ENCODE measurements around the gene TFIP11.

DNA sequence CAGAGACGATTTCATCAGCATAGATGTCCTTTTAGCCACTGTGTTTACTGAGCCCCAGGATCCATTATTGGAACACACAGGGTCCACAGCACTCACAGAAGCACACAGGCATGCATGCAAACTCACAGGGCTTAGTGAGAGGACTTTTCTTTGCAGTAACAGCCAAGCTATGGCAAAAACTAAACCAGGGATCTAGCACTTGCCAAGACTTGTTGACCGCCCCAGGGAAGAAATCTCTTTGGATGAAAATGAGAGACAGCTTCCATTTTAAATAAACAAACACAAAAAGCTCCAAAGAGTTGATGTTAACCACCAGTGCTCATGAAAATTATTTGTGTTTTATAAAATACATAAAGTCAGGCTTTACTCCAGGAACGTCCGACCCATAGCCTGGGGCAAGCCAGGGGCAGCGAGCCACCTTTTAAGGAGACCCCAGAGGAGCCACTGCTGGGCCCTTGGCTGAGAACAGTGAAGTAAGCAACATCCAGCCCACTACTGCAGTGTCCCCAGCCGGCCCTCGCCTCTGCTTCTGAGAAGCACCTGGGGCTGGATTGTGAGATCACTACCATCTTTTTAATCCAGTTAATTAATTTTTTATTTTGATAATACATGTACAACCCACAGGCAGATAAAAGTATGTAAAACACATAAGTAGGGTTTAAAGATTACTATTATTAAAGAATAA is 22.0 kb upstream of the TFIP11 start:
- TF ChIP-seq CTCF (IDR thresholded peaks at IDR 0.05) (no peak), POLR2A (IDR thresholded peaks at IDR 0.05) (no peak)
